ENCODE results near the gene PDE9A.

DNA sequence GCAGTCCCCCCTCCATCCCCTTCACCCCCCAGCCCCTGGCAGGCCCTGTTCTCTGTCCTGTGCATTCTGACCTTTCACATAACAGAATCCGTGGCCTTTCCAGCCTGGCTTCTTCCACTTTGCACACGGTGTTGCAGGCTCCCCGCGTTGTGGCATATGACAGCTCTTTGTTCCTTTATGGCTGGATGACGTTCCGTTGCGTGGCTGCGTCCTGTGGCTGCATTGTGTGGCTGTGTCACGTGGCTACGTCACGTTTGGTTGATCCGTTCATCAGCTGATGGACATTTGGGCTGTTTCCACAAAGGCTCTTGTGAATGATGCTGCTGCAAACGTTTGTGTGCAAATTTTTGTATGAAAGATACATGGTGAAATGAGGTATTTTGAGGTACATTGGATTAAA lies 53.3 kb downstream of the PDE9A start:
- TF ChIP-seq CTCF (IDR thresholded peaks at IDR 0.05; ENCODE audit: borderline replicate concordance, extremely low read depth, low read length, poor library complexity, severe bottlenecking): no peak
- TF ChIP-seq EZH2 (IDR thresholded peaks at IDR 0.05; ENCODE audit: borderline replicate concordance, low read depth, low read length, severe bottlenecking): no peak

Data from DND-41 (cell line).